DND-41 (cell line): ENCODE results near the gene ADCY10.
A peak's percentile ranks its signal among the peaks of the same experiment; 100 is the strongest.

Experiments
- ATAC-seq: fragments of 200-7000 bp; cut with Tn5 transposase; 3 replicates; pipeline ENCODE4 v1.9.1; 2021; ENCODE audit warnings: low read depth; ENCODE audit not compliant: insufficient read depth
- DNase-seq: peaks from one replicate; pipeline ENCODE4 v3.0.0-alpha.2; 2020
- H2AFZ ChIP-seq: 2 replicates; pipeline ENCODE4 v1.6.0; 2012; ENCODE audit warnings: low read depth, low read length
- H3K27ac ChIP-seq: 2 replicates; pipeline ENCODE4 v1.5.1; 2012; ENCODE audit warnings: low read length, inconsistent platforms
- H3K27me3 ChIP-seq: fragments of 200-600 bp; sonication (generic); 2 replicates; pipeline ENCODE4 v1.6.0; 2012; ENCODE audit warnings: low read length, mild to moderate bottlenecking, inconsistent platforms; ENCODE audit not compliant: insufficient read depth, poor library complexity
- H3K36me3 ChIP-seq: 2 replicates; pipeline ENCODE4 v1.5.1; 2012; ENCODE audit warnings: low read length, inconsistent platforms; ENCODE audit not compliant: insufficient read depth
- H3K4me1 ChIP-seq: 2 replicates; pipeline ENCODE4 v1.5.1; 2012; ENCODE audit warnings: mild to moderate bottlenecking, low read length; ENCODE audit not compliant: insufficient read depth
- H3K4me2 ChIP-seq: 2 replicates; pipeline ENCODE4 v1.6.0; 2012; ENCODE audit warnings: mild to moderate bottlenecking, moderate library complexity, low read length, inconsistent platforms; ENCODE audit not compliant: insufficient read depth
- H3K4me3 ChIP-seq, 2 experiments: fragments of 200-600 bp in 1 of 2; shearing (Covaris generic) in 1 of 2; 2 replicates each; pipeline ENCODE4 v1.5.1; 2012 to 2016; ENCODE audit warnings: inconsistent platforms in 2 of 2, low read length in 2 of 2, mild to moderate bottlenecking in 2 of 2, low read depth in 1 of 2, moderate library complexity in 1 of 2
- H3K79me2 ChIP-seq: 2 replicates; pipeline ENCODE4 v1.6.0; 2012; ENCODE audit warnings: low read length, inconsistent platforms; ENCODE audit not compliant: insufficient read depth
- H3K9ac ChIP-seq: 2 replicates; pipeline ENCODE4 v1.6.0; 2012; ENCODE audit warnings: low read depth, mild to moderate bottlenecking, inconsistent platforms, low read length, moderate library complexity
- H3K9me3 ChIP-seq: 2 replicates; pipeline ENCODE4 v1.5.1; 2012; ENCODE audit warnings: low read length, moderate library complexity, mild to moderate bottlenecking, inconsistent platforms; ENCODE audit not compliant: insufficient read depth, severe bottlenecking
- H4K20me1 ChIP-seq: 2 replicates; pipeline ENCODE4 v1.6.0; 2012; ENCODE audit warnings: low read length; ENCODE audit not compliant: insufficient read depth
- EZH2 ChIP-seq: IDR thresholded peaks from 3 replicates; pipeline ENCODE4 v1.6.1; 2012; ENCODE audit warnings: borderline replicate concordance, low read depth, mild to moderate bottlenecking, moderate library complexity, low read length, inconsistent platforms; ENCODE audit not compliant: severe bottlenecking
- TF ChIP-seq, protein P1 (sequence below): IDR thresholded peaks from 2 replicates; pipeline ENCODE4 v1.5.1; 2012; ENCODE audit warnings: borderline replicate concordance, low read length, moderate library complexity, mild to moderate bottlenecking; ENCODE audit not compliant: poor library complexity, severe bottlenecking; ENCODE audit errors: extremely low read depth

The ADCY10 gene

DNA sequence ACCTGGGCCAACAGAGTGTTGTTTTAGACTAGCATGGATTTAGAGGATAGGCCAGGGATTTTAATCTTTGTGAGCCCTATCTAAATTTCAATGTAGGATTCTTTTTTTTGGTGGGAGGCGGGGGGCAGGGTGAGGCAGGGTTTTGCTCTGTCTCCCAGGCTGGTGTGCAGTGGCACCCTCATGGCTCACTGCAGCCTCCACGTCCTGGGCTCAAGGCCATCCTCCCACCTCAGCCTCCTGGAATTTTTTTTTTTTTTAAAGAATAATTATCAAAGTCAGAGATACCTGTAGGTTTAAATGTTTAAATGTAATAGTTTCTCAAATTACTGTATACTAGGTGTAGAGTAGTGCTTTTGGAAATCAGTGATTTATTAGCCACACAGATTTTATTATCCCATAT lies 26.3 kb upstream of the ADCY10 start:
- Histone ChIP-seq H3K4me3 (no peak overlapping the region), H3K27me3 (no peaks in the 10 kb centered on the region), H4K20me1 (peaks cover 7% of the 10 kb centered on the region; the same call in 1 of the 2 replicates), H3K36me3 (peaks cover 5% of the 10 kb centered on the region; the same call in 1 of the 2 replicates), H3K27ac (no peak overlapping the region), H2AFZ (no peak overlapping the region), H3K4me1 (peaks cover 18% of the 10 kb centered on the region), H3K79me2 (peaks cover 92% of the 10 kb centered on the region), H3K4me2 (no peak overlapping the region), H3K9me3 (no peaks in the 10 kb centered on the region), H3K9ac (no peak overlapping the region)
- no peak for TF ChIP-seq EZH2
- TF ChIP-seq, protein P1, sequence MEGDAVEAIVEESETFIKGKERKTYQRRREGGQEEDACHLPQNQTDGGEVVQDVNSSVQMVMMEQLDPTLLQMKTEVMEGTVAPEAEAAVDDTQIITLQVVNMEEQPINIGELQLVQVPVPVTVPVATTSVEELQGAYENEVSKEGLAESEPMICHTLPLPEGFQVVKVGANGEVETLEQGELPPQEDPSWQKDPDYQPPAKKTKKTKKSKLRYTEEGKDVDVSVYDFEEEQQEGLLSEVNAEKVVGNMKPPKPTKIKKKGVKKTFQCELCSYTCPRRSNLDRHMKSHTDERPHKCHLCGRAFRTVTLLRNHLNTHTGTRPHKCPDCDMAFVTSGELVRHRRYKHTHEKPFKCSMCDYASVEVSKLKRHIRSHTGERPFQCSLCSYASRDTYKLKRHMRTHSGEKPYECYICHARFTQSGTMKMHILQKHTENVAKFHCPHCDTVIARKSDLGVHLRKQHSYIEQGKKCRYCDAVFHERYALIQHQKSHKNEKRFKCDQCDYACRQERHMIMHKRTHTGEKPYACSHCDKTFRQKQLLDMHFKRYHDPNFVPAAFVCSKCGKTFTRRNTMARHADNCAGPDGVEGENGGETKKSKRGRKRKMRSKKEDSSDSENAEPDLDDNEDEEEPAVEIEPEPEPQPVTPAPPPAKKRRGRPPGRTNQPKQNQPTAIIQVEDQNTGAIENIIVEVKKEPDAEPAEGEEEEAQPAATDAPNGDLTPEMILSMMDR: no peak
- no peak for DNase-seq
- ATAC-seq: no peak

DNA sequence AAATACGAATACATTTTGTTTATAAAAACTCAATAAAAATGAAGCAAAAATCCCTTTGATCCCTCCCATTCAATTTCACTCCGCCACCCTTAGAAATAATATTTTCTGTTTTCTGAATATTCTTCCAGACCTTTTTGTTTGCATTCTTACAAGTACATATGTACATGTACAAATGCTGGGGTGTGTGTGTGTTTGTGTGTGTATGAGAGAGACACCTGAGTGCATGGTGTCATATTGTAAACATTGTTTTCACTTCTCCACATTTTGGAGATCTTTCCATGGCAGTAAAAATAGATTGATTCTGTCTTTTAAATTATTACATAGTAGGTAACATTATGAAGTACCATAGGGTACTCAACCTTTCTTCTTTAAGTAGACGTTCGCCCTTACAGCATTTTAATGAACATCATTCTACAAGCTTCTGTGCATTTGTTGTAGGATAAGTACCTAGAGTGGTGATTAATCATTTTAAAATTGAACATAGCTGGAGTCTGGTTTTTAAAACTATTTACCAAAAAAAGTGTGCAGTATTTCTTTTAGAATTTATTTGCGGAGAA lies 24.2 kb upstream of the ADCY10 start:
- peaks cover 39% of the 10 kb centered on the region for H3K4me1 ChIP-seq
- no peaks in the 10 kb centered on the region; the same call in 1 of the 2 replicates for H3K36me3 ChIP-seq
- no peaks in the 10 kb centered on the region for H3K9me3 ChIP-seq
- DNase-seq: no peak
- H3K4me2 ChIP-seq: peak overlapping the region; percentile 92
- H3K27me3 ChIP-seq: no peaks in the 10 kb centered on the region
- H3K9ac ChIP-seq: peak overlapping the region; percentile 69
- H3K27ac ChIP-seq: peak overlapping the region; percentile 98; the same call in 1 of the 2 replicates
- H3K79me2 ChIP-seq: peaks cover 92% of the 10 kb centered on the region
- H4K20me1 ChIP-seq: peaks cover 9% of the 10 kb centered on the region; the same call in 1 of the 2 replicates
- no peak for TF ChIP-seq EZH2
- TF ChIP-seq, protein P1: no peak
- no peak for ATAC-seq
- peak overlapping the region; percentile 66 to 83 for H3K4me3 ChIP-seq
- H2AFZ ChIP-seq: no peak overlapping the region; the same call in 1 of the 2 replicates

DNA sequence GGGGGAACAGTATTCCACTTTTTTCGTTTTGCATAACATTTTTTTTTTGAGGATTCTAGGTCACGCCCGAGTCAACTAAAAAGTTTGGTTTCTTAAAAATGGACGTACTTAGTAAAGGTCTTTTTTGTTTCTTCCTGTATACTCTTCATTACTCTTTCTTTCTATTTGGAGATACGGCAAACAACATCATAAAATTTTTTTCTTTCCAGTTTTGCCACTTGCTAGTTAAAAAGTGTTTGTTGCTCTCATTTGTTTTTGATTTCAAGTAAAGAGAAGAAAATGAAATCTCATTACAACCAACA lies 23.7 kb upstream of the ADCY10 start:
- peaks cover 94% of the 10 kb centered on the region for H3K79me2 ChIP-seq
- no peaks in the 10 kb centered on the region for H3K9me3 ChIP-seq
- TF ChIP-seq EZH2: no peak
- TF ChIP-seq, protein P1: no peak
- no peak for DNase-seq
- peak overlapping the region; percentile 95 for H2AFZ ChIP-seq
- peak overlapping the region; percentile 98 for H3K27ac ChIP-seq
- H3K4me2 ChIP-seq: peak overlapping the region; percentile 92
- H3K36me3 ChIP-seq: no peaks in the 10 kb centered on the region; the same call in 1 of the 2 replicates
- peaks cover 9% of the 10 kb centered on the region; the same call in 1 of the 2 replicates for H4K20me1 ChIP-seq
- no peak for ATAC-seq
- peaks cover 39% of the 10 kb centered on the region for H3K4me1 ChIP-seq
- no peaks in the 10 kb centered on the region for H3K27me3 ChIP-seq
- peak overlapping the region; percentile 66 to 83 for H3K4me3 ChIP-seq
- H3K9ac ChIP-seq: peak overlapping the region; percentile 69
